ENCODE data around the gene LSM11.

The LSM11 gene

GRCh38 chr5:157747173-157747740, 3.7 kb downstream of the LSM11 start:
- no peaks in the 10 kb centered on the region for H3K27me3 ChIP-seq (ENCODE audit: insufficient read depth, low read length, poor library complexity)
- ATAC-seq (ENCODE audit: insufficient read depth, low read depth): no peak
- DNase-seq: no peak
- no peak overlapping the region for H3K4me3 ChIP-seq (ENCODE audit: low read depth in 1 of 2, low read length in 2 of 2)
- no peaks in the 10 kb centered on the region for H3K9me3 ChIP-seq (ENCODE audit: insufficient read depth, low read length, severe bottlenecking)
- H3K4me1 ChIP-seq (ENCODE audit: insufficient read depth, low read length): peaks cover 21% of the 10 kb centered on the region
- no peaks in the 10 kb centered on the region for H4K20me1 ChIP-seq (ENCODE audit: insufficient read depth, low read length)
- H3K79me2 ChIP-seq (ENCODE audit: insufficient read depth, low read length): peaks cover 24% of the 10 kb centered on the region
- H2AFZ ChIP-seq (ENCODE audit: low read depth, low read length): no peak overlapping the region
- no peak overlapping the region for H3K4me2 ChIP-seq (ENCODE audit: insufficient read depth, low read length)
- peaks cover 8% of the 10 kb centered on the region for H3K36me3 ChIP-seq (ENCODE audit: insufficient read depth, low read length)
- H3K9ac ChIP-seq (ENCODE audit: low read depth, low read length): no peak overlapping the region
- TF ChIP-seq CTCF (IDR thresholded peaks at IDR 0.05; ENCODE audit: borderline replicate concordance, extremely low read depth, low read length, poor library complexity, severe bottlenecking) (no peak), EZH2 (IDR thresholded peaks at IDR 0.05; ENCODE audit: borderline replicate concordance, low read depth, low read length, severe bottlenecking) (no peak)
- no peak overlapping the region for H3K27ac ChIP-seq (ENCODE audit: low read length)

GRCh38 chr5:157747766-157748700, 4.5 kb downstream of the LSM11 start:
- Histone ChIP-seq H3K4me2 (ENCODE audit: insufficient read depth, low read length) (no peak overlapping the region), H3K27me3 (ENCODE audit: insufficient read depth, low read length, poor library complexity) (no peaks in the 10 kb centered on the region), H3K9me3 (ENCODE audit: insufficient read depth, low read length, severe bottlenecking) (no peaks in the 10 kb centered on the region), H4K20me1 (ENCODE audit: insufficient read depth, low read length) (no peaks in the 10 kb centered on the region), H3K4me3 (ENCODE audit: low read depth in 1 of 2, low read length in 2 of 2) (no peak overlapping the region), H2AFZ (ENCODE audit: low read depth, low read length) (no peak overlapping the region), H3K79me2 (ENCODE audit: insufficient read depth, low read length) (peaks cover 24% of the 10 kb centered on the region), H3K9ac (ENCODE audit: low read depth, low read length) (no peak overlapping the region), H3K36me3 (ENCODE audit: insufficient read depth, low read length) (peaks cover 15% of the 10 kb centered on the region), H3K4me1 (ENCODE audit: insufficient read depth, low read length) (peaks cover 17% of the 10 kb centered on the region), H3K27ac (ENCODE audit: low read length) (no peak overlapping the region)
- DNase-seq (no peak), ATAC-seq (ENCODE audit: insufficient read depth, low read depth) (no peak)
- no peak for TF ChIP-seq EZH2 (IDR thresholded peaks at IDR 0.05; ENCODE audit: borderline replicate concordance, low read depth, low read length, severe bottlenecking)
- no peak for TF ChIP-seq CTCF (IDR thresholded peaks at IDR 0.05; ENCODE audit: borderline replicate concordance, extremely low read depth, low read length, poor library complexity, severe bottlenecking)

GRCh38 chr5:157748760-157749461, 5.4 kb downstream of the LSM11 start:
- ATAC-seq (ENCODE audit: insufficient read depth, low read depth): no peak
- peaks cover 23% of the 10 kb centered on the region for H3K36me3 ChIP-seq (ENCODE audit: insufficient read depth, low read length)
- H3K9ac ChIP-seq (ENCODE audit: low read depth, low read length): no peak overlapping the region
- peaks cover 13% of the 10 kb centered on the region for H3K4me1 ChIP-seq (ENCODE audit: insufficient read depth, low read length)
- no peaks in the 10 kb centered on the region for H4K20me1 ChIP-seq (ENCODE audit: insufficient read depth, low read length)
- no peak overlapping the region for H3K4me2 ChIP-seq (ENCODE audit: insufficient read depth, low read length)
- no peak for DNase-seq
- TF ChIP-seq CTCF (IDR thresholded peaks at IDR 0.05; ENCODE audit: borderline replicate concordance, extremely low read depth, low read length, poor library complexity, severe bottlenecking): no peak
- TF ChIP-seq EZH2 (IDR thresholded peaks at IDR 0.05; ENCODE audit: borderline replicate concordance, low read depth, low read length, severe bottlenecking): no peak
- no peaks in the 10 kb centered on the region for H3K9me3 ChIP-seq (ENCODE audit: insufficient read depth, low read length, severe bottlenecking)
- no peak overlapping the region for H2AFZ ChIP-seq (ENCODE audit: low read depth, low read length)
- H3K79me2 ChIP-seq (ENCODE audit: insufficient read depth, low read length): peaks cover 24% of the 10 kb centered on the region
- no peaks in the 10 kb centered on the region for H3K27me3 ChIP-seq (ENCODE audit: insufficient read depth, low read length, poor library complexity)
- H3K27ac ChIP-seq (ENCODE audit: low read length): no peak overlapping the region
- no peak overlapping the region for H3K4me3 ChIP-seq (ENCODE audit: low read depth in 1 of 2, low read length in 2 of 2)

All from DND-41 (cell line).